ENCODE measurements around the gene ITGA7. TPM values are rescaled to one million over a fixed set of nuclear protein-coding genes. Genes with fewer than 3 reads are reported as not detected.

Gene ITGA7
- total and polyA plus RNA-seq, 2 of the 4 experiments (the other 2 are of a cell fraction), result 3.9 to 15.7 TPM

DNA sequence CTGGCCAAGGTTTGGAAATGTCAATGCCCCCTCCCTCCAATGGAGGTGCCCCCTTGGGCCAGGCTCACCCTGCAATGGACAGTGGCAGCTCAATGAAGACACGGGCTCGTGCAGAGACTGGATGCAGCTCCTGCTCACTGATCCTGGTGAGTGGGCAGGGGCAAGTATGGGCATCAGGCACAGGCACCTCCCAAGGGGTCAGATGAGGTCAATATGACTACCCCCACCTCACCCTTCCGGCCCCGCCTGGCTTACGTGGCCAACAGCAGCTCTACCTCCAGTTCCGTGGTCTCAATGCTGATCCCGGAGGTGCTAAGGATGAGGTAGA lies 13.6 kb downstream of the ITGA7 start:
- no peak overlapping the region for H4K8ac ChIP-seq (ENCODE audit: low read depth in 2 of 2, low read length in 2 of 2)
- H2BK20ac ChIP-seq (ENCODE audit: low read depth, low read length), result no peak overlapping the region
- no peaks in the 10 kb centered on the region for H3K79me1 ChIP-seq (ENCODE audit: low read depth in 1 of 2, low read length in 2 of 2)
- no peak overlapping the region for H2AK5ac ChIP-seq (ENCODE audit: low read depth, low read length)
- ChIA-PET POLR2A (ENCODE audit: unreplicated experiment) (no interaction called here), CTCF (no interaction called here)
- H2AK9ac ChIP-seq (replicated peaks; ENCODE audit: low read depth, low read length, poor library complexity), result peak overlapping the region; percentile 1
- no peak overlapping the region for H4K5ac ChIP-seq (ENCODE audit: low read depth, low read length)
- no peaks in the 10 kb centered on the region for H3K36me3 ChIP-seq (ENCODE audit: control insufficient read depth, insufficient read depth, low read length)
- H3K4me1 ChIP-seq (ENCODE audit: control insufficient read depth, insufficient read depth, low read length), result no peaks in the 10 kb centered on the region
- H3K23ac ChIP-seq (ENCODE audit: low read depth, low read length), result no peak overlapping the region
- H3K4ac ChIP-seq (ENCODE audit: low read depth, low read length), result no peak overlapping the region
- peaks cover 19% of the 10 kb centered on the region for H3K27me3 ChIP-seq (ENCODE audit: control insufficient read depth, insufficient read depth, low read length)
- DNase-seq, result no peak
- H2BK15ac ChIP-seq (ENCODE audit: low read depth, low read length), result no peak overlapping the region
- no peak overlapping the region for H4K91ac ChIP-seq (ENCODE audit: insufficient read depth, low read depth, low read length)
- no peaks in the 10 kb centered on the region for H4K20me1 ChIP-seq (ENCODE audit: insufficient read depth, low read length)
- no peak overlapping the region for H3K4me2 ChIP-seq (ENCODE audit: low read depth, low read length)
- H3K9me3 ChIP-seq (ENCODE audit: control insufficient read depth, insufficient read depth, low read length), result no peaks in the 10 kb centered on the region
- H3K18ac ChIP-seq (ENCODE audit: low read depth, low read length), result no peak overlapping the region
- H2AFZ ChIP-seq (replicated peaks; ENCODE audit: low read length, poor library complexity), result no peak overlapping the region
- intact Hi-C loops (cut with micrococcal nuclease) (no loop called here), in situ Hi-C loops (cut with MboI; ENCODE audit: low sequenced_read_pairs) (no loop called here), dilution Hi-C loops (cut with HindIII; ENCODE audit: low sequenced_read_pairs, unreplicated experiment) (no loop called here)
- H2BK5ac ChIP-seq (ENCODE audit: low read depth, low read length, poor library complexity, severe bottlenecking), result no peak overlapping the region
- no peak overlapping the region for H3K4me3 ChIP-seq (ENCODE audit: insufficient read depth, low read depth, low read length)
- no TSS peak for BruUV-seq (replicated peaks)
- WGBS, 2 experiments (ENCODE audit: extremely low coverage in 2 of 2, insufficient read length in 1 of 2), result no CpG with 5 or more reads among the region's 7 CpGs
- no peak overlapping the region for H3K9ac ChIP-seq (ENCODE audit: low read depth, low read length)
- H3K9me1 ChIP-seq (ENCODE audit: insufficient read depth, low read length), result no peaks in the 10 kb centered on the region
- no peak overlapping the region for H2BK120ac ChIP-seq (ENCODE audit: low read depth, low read length)
- H3K56ac ChIP-seq (ENCODE audit: extremely low read depth, insufficient read depth, low read length), result no peak overlapping the region
- H3K27ac ChIP-seq (ENCODE audit: insufficient read depth, low read length), result no peak overlapping the region
- TF ChIP-seq MAFK (IDR thresholded peaks at IDR 0.05; ENCODE audit: low read depth, low read length), result no peak
- TF ChIP-seq BHLHE40 (IDR thresholded peaks at IDR 0.05; ENCODE audit: low read depth, low read length), result no peak
- no peak for TF ChIP-seq SMC3 (IDR thresholded peaks at IDR 0.05; ENCODE audit: low read depth, low read length)
- TF ChIP-seq, protein P1, sequence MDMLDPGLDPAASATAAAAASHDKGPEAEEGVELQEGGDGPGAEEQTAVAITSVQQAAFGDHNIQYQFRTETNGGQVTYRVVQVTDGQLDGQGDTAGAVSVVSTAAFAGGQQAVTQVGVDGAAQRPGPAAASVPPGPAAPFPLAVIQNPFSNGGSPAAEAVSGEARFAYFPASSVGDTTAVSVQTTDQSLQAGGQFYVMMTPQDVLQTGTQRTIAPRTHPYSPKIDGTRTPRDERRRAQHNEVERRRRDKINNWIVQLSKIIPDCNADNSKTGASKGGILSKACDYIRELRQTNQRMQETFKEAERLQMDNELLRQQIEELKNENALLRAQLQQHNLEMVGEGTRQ (IDR thresholded peaks at IDR 0.05; ENCODE audit: low read depth, low read length), result no peak
- TF ChIP-seq RFX5 (IDR thresholded peaks at IDR 0.05; ENCODE audit: low read depth, low read length), result no peak
- TF ChIP-seq POLR2A (IDR thresholded peaks at IDR 0.05; ENCODE audit: low read depth, low read length), result no peak
- TF ChIP-seq CHD1 (IDR thresholded peaks at IDR 0.05; ENCODE audit: low read depth, low read length), result no peak
- no peak for ATAC-seq (ENCODE audit: low read depth)
- no peak overlapping the region for H3K14ac ChIP-seq (replicated peaks; ENCODE audit: low read depth, low read length)

All from IMR-90 (cell line).